Mesodermal cell (in vitro differentiated cells): ENCODE results near the gene PCDHA4.
"Not testable (repeated sequence)": the region's sequence is repeated elsewhere in the genome, so short reads cannot be mapped to it uniquely, and the experiment has no call there.

Source experiments
- H3K27ac ChIP-seq: 2 replicates; pipeline ENCODE4 v1.7.0; 2013; ENCODE audit warnings: mild to moderate bottlenecking, low read depth, low read length, moderate library complexity; ENCODE audit not compliant: severe bottlenecking
- H3K36me3 ChIP-seq: 2 replicates; pipeline ENCODE4 v1.7.1; 2013; ENCODE audit warnings: mild to moderate bottlenecking, low read length, moderate library complexity; ENCODE audit not compliant: control insufficient read depth, insufficient read depth
- H3K4me1 ChIP-seq: one replicate; pipeline ENCODE4 v1.7.1; 2013; ENCODE audit warnings: mild to moderate bottlenecking, low read length; ENCODE audit not compliant: insufficient read depth, control insufficient read depth, poor library complexity, severe bottlenecking
- H3K4me3 ChIP-seq: 2 replicates; pipeline ENCODE4 v1.7.0; 2013; ENCODE audit warnings: low read length, control low read depth, mild to moderate bottlenecking; ENCODE audit not compliant: insufficient read depth, poor library complexity, severe bottlenecking; ENCODE audit errors: extremely low read depth
- H3K9me3 ChIP-seq: 2 replicates; pipeline ENCODE4 v1.7.1; 2013; ENCODE audit warnings: mild to moderate bottlenecking, low read length, moderate library complexity; ENCODE audit not compliant: control insufficient read depth
- WGBS, 2 experiments: methylation state at CpG; one replicate each; pipeline ENCODE4 v1.1.5; 2013; ENCODE audit warnings: missing lambda C conversion rate in 2 of 2; ENCODE audit not compliant: insufficient coverage in 2 of 2; 5-methylcytosine and 5-hydroxymethylcytosine counted together

Gene PCDHA4

DNA sequence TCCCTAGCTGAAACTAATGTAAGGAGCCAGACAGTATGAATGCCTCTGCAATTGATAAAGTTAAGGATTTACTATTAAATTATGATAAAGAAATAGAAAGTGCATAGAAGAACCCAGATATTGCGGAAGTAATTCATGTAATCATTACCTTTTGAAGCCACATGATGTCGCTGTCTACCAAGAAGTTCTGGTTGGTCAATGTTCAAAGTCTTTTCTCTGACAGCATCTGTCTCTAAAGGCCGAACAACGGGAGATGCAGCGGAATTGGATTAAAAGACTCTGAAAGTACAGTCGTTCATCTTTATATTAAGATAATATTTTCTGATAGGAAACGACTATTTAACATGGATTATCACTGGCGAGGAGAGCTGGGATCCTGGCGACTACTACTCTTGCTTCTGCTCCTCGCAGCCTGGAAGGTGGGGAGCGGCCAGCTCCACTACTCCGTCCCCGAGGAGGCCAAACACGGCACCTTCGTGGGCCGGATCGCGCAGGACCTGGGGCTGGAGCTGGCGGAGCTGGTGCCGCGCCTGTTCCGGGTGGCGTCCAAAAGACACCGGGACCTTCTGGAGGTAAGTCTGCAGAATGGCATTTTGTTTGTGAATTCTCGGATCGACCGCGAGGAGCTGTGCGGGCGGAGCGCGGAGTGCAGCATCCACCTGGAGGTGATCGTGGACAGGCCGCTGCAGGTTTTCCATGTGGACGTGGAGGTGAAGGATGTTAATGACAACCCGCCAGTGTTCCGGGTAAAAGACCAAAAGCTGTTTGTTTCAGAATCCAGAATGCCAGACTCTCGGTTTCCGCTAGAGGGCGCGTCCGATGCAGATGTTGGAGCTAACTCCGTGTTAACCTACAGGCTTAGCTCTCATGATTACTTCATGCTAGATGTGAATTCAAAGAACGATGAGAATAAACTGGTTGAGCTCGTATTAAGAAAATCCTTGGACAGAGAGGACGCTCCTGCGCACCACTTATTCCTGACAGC lies 34.4 kb downstream of the PCDHA4 start, which contains the start of gene PCDHA8:
Gene PCDHA8, plus strand, starts transcription at position 210 of the 985 bp plus-strand sequence. Its CDS starts 135 bp downstream, at position 345.
- Histone ChIP-seq H3K4me1 (no peaks in the 10 kb centered on the region), H3K36me3 (no peaks in the 10 kb centered on the region), H3K4me3 (peak within 1 kb of the TSS; percentile 19), H3K9me3 (no peaks in the 10 kb centered on the region), H3K27ac (no peak within 1 kb of the TSS)
- WGBS, 2 experiments: 81 to 84% methylated on average over 31 to 34 of the region's 47 CpGs

DNA sequence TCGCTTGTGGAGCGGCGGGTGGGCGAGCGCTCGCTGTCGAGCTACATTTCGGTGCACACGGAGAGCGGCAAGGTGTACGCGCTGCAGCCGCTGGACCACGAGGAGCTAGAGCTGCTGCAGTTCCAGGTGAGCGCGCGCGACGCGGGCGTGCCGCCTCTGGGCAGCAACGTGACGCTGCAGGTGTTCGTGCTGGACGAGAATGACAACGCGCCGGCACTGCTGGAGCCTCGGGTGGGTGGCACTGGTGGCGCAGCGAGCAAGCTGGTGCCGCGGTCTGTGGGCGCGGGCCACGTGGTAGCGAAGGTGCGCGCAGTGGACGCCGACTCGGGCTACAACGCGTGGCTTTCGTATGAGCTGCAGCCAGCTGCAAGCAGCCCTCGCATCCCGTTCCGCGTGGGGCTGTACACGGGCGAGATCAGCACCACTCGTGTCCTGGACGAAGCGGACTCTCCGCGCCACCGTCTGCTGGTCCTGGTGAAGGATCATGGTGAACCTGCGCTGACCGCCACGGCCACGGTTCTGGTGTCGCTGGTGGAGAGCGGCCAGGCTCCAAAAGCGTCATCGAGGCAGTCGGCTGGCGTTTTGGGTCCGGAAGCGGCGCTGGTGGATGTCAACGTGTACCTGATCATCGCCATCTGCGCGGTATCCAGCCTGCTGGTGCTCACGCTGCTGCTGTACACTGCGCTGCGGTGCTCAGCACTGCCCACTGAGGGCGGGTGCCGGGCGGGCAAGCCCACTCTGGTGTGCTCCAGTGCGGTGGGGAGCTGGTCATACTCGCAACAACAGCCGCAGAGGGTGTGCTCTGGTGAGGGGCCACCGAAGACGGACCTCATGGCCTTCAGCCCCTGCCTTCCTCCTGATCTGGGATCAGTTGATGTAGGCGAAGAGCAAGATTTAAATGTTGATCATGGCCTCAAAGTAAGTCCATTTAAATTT lies 36.2 kb downstream of the PCDHA4 start:
- Histone ChIP-seq H3K4me3 (no peak overlapping the region), H3K9me3 (no peaks in the 10 kb centered on the region), H3K36me3 (no peaks in the 10 kb centered on the region), H3K27ac (no peak overlapping the region), H3K4me1 (no peaks in the 10 kb centered on the region)
- 95 to 96% methylated on average over 78 to 83 of the region's 87 CpGs for WGBS, 2 experiments

DNA sequence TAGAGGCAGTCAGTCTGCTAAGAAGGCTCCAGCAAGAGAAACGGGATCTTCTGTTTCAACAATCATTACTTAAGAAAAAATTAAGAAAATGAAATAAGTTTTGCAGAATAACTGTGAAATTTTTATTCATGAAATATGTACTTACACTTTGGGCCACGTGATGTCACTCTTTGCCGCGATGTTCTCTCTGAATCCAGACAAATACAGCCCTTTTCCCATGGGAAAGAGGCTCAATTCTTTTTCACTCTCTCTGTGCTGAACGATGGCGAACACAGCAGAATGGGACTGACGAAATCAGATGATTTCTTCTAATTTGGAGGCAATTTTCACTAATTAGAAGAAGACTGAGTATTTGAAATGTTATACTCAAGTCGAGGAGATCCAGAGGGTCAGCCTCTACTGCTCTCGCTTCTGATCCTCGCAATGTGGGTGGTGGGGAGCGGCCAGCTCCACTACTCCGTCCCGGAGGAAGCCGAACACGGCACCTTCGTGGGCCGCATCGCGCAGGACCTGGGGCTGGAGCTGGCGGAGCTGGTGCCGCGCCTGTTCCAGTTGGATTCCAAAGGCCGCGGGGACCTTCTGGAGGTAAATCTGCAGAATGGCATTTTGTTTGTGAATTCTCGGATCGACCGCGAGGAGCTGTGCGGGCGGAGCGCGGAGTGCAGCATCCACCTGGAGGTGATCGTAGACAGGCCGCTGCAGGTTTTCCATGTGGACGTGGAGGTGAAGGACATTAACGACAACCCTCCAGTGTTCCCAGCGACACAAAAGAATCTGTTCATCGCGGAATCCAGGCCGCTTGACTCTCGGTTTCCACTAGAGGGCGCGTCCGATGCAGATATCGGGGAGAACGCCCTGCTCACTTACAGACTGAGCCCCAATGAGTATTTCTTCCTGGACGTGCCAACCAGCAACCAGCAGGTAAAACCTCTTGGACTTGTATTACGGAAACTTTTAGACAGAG lies 41.6 kb downstream of the PCDHA4 start, which contains the start of gene PCDHA9:
Gene PCDHA9, plus strand, starts transcription at position 244 of the 964 bp plus-strand sequence. Its CDS starts 114 bp downstream, at position 358.
- H3K9me3 ChIP-seq, H3K36me3 ChIP-seq, H3K4me3 ChIP-seq, H3K4me1 ChIP-seq, H3K27ac ChIP-seq: not testable (repeated sequence)
- WGBS, 2 experiments: 89 to 95% methylated on average over 21 to 27 of the region's 48 CpGs

DNA sequence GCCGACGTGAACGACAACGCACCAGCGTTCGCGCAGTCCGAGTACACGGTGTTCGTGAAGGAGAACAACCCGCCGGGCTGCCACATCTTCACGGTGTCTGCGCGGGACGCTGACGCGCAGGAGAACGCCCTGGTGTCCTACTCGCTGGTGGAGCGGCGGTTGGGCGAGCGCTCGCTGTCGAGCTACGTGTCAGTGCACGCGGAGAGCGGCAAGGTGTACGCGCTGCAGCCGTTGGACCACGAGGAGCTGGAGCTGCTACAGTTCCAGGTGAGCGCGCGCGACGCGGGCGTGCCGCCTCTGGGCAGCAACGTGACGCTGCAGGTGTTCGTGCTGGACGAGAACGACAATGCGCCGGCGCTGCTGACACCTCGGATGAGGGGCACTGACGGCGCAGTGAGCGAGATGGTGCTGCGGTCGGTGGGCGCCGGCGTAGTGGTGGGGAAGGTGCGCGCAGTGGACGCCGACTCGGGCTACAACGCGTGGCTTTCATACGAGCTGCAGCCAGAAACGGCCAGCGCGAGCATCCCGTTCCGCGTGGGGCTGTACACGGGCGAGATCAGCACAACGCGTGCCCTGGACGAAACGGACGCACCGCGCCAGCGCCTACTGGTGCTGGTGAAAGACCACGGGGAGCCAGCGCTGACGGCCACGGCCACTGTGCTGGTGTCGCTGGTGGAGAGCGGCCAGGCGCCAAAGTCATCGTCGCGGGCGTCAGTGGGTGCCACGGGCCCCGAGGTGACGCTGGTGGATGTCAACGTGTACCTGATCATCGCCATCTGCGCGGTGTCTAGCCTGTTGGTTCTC lies 43.2 kb downstream of the PCDHA4 start:
- WGBS, 2 experiments: 96 to 97% methylated on average over 83 to 101 of the region's 101 CpGs
- not testable (repeated sequence) for H3K36me3 ChIP-seq, H3K4me1 ChIP-seq, H3K9me3 ChIP-seq, H3K4me3 ChIP-seq, H3K27ac ChIP-seq

DNA sequence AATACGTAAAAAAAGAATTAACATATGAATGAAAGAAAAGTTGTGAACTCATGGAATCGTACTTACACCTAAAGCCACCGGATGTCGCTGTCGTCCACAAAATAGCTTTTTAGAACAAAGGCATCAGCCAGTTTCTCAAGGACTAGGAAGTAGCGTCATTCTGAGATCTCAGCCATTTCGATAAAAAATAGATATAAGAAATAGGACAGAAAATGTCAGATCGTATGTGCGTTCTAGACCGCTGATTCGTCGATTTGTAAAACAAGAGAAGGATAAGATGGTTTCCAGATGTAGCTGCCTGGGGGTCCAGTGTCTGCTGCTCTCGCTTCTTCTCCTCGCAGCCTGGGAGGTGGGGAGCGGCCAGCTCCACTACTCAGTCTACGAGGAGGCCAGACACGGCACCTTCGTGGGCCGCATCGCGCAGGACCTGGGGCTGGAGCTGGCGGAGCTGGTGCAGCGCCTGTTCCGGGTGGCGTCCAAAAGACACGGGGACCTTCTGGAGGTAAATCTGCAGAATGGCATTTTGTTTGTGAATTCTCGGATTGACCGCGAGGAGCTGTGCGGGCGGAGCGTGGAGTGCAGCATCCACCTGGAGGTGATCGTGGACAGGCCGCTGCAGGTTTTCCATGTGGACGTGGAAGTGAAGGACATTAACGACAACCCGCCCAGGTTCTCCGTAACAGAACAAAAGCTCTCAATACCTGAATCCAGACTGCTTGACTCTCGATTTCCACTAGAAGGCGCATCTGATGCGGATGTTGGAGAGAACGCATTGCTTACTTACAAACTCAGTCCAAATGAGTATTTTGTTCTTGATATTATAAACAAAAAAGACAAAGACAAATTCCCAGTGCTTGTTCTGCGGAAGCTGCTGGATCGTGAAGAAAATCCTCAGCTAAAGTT lies 49.2 kb downstream of the PCDHA4 start, which contains the start of gene PCDHA10:
Gene PCDHA10, plus strand, starts transcription at position 126 of the 903 bp plus-strand sequence. Its CDS starts 152 bp downstream, at position 278.
- Histone ChIP-seq H3K27ac (no peak within 1 kb of the TSS), H3K36me3 (peaks cover 2% of the 10 kb centered on the region), H3K9me3 (peaks cover 3% of the 10 kb centered on the region), H3K4me3 (no peak within 1 kb of the TSS), H3K4me1 (no peaks in the 10 kb centered on the region)
- 89 to 94% methylated on average over 38 to 40 of the region's 44 CpGs for WGBS, 2 experiments

DNA sequence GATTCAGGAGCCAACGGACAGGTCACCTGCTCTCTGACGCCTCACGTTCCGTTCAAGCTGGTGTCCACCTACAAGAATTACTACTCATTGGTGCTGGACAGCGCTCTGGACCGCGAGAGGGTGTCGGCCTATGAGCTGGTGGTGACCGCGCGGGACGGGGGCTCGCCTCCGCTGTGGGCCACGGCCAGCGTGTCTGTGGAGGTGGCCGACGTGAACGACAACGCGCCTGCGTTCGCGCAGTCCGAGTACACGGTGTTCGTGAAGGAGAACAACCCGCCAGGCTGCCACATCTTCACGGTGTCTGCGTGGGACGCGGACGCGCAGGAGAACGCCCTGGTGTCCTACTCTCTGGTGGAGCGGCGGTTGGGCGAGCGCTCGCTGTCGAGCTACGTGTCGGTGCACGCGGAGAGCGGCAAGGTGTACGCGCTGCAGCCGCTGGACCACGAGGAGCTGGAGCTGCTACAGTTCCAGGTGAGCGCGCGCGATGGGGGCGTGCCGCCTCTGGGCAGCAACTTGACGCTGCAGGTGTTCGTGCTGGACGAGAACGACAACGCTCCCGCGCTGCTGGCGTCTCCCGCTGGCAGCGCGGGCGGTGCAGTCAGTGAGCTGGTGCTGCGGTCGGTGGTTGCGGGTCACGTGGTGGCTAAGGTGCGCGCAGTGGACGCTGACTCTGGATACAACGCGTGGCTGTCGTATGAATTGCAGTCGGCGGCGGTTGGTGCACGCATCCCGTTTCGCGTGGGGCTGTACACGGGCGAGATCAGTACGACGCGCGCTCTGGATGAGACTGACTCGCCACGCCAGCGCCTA lies 50.5 kb downstream of the PCDHA4 start:
- no peak overlapping the region for H3K4me3 ChIP-seq
- no peaks in the 10 kb centered on the region for H3K4me1 ChIP-seq
- H3K36me3 ChIP-seq: peaks cover 7% of the 10 kb centered on the region
- 98% methylated on average over 83 to 92 of the region's 94 CpGs for WGBS, 2 experiments
- peaks cover 5% of the 10 kb centered on the region for H3K9me3 ChIP-seq
- H3K27ac ChIP-seq: no peak overlapping the region

DNA sequence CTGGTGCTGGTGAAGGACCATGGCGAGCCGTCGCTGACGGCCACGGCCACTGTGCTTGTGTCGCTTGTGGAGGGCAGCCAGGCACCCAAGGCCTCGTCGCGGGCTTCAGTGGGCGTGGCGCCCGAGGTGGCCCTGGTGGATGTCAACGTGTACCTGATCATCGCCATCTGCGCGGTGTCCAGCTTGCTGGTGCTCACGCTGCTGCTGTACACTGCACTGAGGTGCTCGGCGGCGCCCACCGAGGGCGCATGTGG lies 51.0 kb downstream of the PCDHA4 start:
- 95 to 96% methylated on average over 22 of the region's 22 CpGs for WGBS, 2 experiments
- peaks cover 5% of the 10 kb centered on the region for H3K9me3 ChIP-seq

DNA sequence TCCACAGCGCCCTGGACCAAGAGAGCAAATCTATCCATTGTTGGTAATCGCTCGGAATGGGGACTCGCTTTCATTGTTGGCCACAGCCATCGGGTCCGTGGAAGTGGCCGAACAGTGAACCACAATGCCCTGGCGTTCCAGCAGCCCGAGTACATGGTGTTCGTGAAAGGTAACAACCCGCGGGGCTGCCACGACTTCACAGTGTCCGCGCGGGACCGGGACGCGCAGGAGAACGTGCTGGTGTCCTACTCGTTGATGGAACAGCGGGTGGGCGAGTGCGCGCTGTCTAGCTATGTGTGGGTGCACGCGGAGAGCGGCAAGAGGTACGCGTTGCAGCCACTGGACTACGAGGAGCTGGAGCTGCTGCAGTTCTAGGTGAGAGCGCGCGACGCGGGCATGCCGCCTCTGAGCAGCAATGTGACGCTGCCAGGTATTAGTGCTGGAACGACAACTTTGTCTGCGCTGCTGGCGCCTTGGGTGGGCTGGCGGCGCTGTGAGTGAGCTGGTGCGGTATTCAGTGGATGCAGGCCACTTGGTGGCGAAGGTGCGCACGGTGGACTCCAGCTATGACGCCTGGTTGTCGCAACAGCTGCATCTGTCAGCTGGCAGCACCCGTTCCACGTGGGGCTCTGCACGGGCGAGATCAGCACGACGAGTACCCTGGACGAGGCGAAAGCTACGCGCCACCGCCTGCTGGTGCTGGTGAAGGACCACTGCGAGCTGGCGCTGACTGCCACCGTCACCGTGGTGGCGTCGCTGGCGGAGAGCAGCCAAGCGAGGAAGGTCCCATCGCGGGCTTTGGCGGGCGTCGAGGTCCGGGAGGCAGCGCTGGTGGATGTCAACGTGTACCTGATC lies 55.8 kb downstream of the PCDHA4 start:
- Histone ChIP-seq H3K36me3 (peaks cover 8% of the 10 kb centered on the region), H3K9me3 (peaks cover 5% of the 10 kb centered on the region), H3K4me3 (no peak overlapping the region), H3K27ac (no peak overlapping the region), H3K4me1 (no peaks in the 10 kb centered on the region)
- WGBS, 2 experiments: 93 to 95% methylated on average over 76 of the region's 76 CpGs

More for the DNA sequence above, 51.0 kb downstream of the PCDHA4 start:
- Histone ChIP-seq H3K36me3 (peaks cover 8% of the 10 kb centered on the region), H3K4me3 (no peak overlapping the region), H3K4me1 (no peaks in the 10 kb centered on the region), H3K27ac (no peak overlapping the region)
